ENCODE results near the gene APMAP.

Gene APMAP

DNA sequence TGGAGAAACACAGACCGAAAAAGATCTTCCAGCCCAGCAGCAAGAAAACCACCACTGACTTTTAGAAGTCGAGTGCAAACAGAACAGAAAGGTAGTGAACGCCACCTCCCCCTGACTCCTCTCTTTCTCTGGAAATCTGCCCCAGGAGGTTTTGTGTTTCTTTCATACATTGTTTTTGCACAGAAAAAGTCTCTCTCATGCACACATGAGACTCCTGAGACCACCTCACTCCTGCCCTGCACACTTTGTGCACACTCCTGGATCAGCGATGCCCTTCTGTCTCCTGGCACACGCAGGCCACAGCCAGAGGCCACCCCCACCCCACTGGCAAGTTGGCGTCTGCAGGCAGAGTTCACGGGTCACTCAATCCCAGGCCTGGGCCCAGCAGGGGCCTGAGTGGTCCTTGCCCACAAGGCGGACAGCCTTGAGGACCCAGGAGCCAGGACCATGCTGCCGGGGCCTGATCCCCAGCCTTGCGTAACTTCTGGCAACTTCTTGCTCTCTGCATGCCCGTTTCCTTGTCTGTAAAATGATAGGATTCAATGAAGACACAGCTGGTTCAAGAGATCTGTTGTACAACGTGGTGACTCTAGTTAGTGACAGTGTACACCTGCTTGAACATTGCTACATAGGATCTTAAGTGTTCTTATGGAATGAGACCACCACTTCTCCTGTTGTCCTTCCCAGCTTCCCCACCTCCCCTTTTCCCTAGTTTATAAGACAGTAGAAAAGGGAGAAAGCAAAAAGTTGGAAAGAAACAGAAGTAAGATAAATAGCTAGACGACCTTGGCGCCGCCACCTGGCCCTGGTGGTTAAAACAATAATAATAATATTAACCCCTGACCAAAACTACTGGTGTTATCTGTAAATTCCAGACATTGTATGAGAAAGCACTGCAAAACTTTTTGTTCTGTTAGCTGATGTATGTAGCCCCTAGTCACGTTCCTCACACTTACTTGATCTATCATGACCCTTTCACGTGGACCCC, 73.7 kb downstream of the APMAP start:
- no peak overlapping the region for H3K27ac ChIP-seq
- TF ChIP-seq, protein P1, sequence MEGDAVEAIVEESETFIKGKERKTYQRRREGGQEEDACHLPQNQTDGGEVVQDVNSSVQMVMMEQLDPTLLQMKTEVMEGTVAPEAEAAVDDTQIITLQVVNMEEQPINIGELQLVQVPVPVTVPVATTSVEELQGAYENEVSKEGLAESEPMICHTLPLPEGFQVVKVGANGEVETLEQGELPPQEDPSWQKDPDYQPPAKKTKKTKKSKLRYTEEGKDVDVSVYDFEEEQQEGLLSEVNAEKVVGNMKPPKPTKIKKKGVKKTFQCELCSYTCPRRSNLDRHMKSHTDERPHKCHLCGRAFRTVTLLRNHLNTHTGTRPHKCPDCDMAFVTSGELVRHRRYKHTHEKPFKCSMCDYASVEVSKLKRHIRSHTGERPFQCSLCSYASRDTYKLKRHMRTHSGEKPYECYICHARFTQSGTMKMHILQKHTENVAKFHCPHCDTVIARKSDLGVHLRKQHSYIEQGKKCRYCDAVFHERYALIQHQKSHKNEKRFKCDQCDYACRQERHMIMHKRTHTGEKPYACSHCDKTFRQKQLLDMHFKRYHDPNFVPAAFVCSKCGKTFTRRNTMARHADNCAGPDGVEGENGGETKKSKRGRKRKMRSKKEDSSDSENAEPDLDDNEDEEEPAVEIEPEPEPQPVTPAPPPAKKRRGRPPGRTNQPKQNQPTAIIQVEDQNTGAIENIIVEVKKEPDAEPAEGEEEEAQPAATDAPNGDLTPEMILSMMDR (IDR thresholded peaks at IDR 0.05): no peak
- no peak for DNase-seq (ENCODE audit: low spot score)
- H3K4me3 ChIP-seq: no peak overlapping the region

DNA sequence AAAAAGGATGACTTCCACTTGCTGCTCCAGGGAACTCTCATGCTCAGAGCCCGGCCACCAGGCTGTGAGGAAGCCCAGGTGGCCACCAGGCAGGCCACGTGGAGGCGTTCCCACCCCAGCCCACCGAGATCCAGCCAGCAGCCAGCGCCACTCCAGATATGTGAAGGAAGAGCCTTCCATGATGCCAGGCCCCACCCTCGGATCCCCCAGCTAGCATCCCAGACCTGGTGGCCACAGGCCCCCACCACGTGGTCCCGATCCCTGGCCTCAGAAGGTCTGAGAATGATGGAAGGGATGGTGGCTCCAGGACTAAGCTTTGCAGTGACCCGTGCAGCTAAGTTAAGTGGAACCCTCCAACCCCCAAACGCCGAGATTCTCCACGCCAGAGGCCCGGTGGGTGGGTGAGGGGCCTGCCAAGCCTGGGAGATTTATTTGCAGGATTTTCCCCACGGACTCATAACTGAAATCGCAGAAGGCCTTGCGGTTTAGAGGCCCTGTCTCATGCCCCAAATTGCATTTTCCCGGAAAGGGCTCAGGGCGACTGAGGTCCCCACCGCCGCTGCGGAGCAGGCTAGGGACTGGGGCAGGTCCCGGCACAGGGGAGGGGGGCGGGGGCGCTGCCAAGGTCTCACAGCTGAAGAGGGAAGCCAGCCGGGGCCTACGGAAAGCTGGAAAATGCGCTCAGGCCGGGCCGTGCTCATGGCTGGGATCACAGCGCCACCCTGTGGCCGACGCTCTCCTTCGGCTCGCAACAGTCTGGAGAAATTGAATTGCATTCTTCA, 74.6 kb downstream of the APMAP start:
- DNase-seq (ENCODE audit: low spot score): no peak
- TF ChIP-seq, protein P1 (IDR thresholded peaks at IDR 0.05): peak; percentile 66
- no peak overlapping the region for H3K27ac ChIP-seq
- H3K4me3 ChIP-seq: peak overlapping the region; percentile 49

DNA sequence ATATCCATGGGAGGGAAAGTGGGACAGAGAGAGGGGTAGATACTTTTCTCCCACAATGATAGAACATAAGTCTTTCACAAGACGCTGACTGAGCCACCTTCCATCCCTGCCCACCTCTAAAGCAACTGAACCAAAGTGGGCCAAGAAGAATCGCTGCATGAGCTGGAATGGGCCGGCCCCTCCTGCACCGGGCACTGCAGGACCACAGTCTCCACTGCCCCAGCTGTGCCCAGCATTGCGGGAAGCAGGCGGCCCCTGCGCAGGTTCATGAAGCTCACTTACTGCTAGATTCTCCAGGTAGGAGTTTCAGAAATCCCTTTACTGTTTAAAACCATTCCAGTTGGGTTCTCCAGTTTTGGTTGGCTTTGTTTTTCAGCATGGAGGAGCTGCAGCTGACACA, 75.5 kb downstream of the APMAP start:
- no peak overlapping the region for H3K4me3 ChIP-seq
- H3K27ac ChIP-seq: no peak overlapping the region
- TF ChIP-seq, protein P1 (IDR thresholded peaks at IDR 0.05): no peak
- DNase-seq (ENCODE audit: low spot score): no peak

DNA sequence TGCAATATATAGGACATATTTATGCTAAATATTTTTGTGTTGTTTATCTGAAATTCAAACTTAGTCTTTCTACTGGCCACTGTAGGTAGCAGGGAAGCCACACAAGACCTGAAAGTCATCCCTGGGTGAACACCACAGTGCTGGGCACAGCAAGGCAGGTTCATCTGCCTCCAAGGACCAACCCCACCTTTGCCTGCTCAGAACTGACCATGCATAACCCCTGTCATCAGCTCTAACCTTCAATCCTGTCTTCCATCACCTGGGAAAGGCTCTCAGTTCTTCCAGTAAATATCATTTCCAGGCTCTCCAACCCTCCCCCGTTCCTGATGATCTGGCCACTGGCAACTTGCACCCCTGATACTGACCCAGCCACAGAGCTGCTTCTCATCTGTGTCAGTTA, 76.1 kb downstream of the APMAP start:
- no peak for DNase-seq (ENCODE audit: low spot score)
- Histone ChIP-seq H3K4me3 (no peak overlapping the region), H3K27ac (no peak overlapping the region)
- TF ChIP-seq, protein P1 (IDR thresholded peaks at IDR 0.05): no peak

DNA sequence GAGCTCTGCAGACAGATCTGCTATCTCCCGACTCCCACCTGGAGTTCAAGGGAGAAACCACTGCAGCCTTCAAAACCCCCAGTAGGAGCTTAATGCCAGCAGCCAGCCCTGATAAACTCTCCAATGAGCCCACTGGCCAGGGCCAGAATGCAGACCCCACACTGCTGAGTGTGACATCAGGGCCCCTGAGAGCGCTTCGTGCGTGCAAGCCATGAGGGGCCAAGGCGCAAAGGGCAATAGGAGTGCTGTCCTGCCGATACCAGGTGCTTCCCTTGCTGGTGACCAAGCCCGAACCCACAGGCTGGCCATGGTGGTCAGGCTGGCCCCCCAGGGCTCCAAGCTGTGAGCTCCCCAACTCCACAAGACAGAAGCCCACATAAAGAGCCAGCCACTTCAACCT, 76.7 kb downstream of the APMAP start:
- no peak overlapping the region for H3K27ac ChIP-seq
- H3K4me3 ChIP-seq: no peak overlapping the region
- TF ChIP-seq, protein P1 (IDR thresholded peaks at IDR 0.05): no peak
- DNase-seq (ENCODE audit: low spot score): no peak

DNA sequence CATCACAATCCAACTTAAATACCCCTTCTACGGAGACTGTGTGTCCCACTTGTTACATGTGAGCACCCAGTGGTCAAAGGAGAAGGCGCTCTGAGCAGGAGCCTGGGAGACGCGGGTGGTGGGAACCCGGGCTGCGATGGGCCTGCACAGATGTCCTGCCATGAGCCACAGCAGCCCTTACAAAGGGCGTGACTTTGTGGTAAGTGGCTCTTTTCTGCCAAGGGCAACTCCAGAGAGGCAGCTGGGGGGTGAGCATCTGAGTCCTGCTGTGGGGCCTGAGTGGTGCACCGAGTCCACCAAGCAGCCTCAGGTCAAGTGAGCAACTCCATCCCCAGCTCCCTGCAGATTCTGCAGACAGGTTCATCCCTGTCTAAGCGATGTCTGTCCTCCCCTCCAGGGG, 77.1 kb downstream of the APMAP start:
- DNase-seq (ENCODE audit: low spot score): no peak
- TF ChIP-seq, protein P1 (IDR thresholded peaks at IDR 0.05): no peak
- Histone ChIP-seq H3K4me3 (no peak overlapping the region), H3K27ac (no peak overlapping the region)

All from coronary artery (tissue), 2 donors.